Measurements from ENCODE around the gene SH3RF2. TPM values are rescaled to one million over a fixed set of nuclear protein-coding genes. Genes with fewer than 3 reads are reported as not detected.
A peak's percentile ranks its signal among the peaks of the same experiment; 100 is the strongest.

Gene SH3RF2
- total RNA-seq, 1 donor from 2014 or later = 12.0 TPM

- DNase-seq (ENCODE audit: low read depth) = no peak
- no peak for TF ChIP-seq CTCF (conservative IDR thresholded peaks at IDR 0.05; ENCODE audit: low read depth, low read length)
- no peak overlapping the region for H3K4me3 ChIP-seq (ENCODE audit: low read depth, low read length)
These were observed 34.0 kb upstream of the SH3RF2 start for GRCh38 chr5:145902421-145902820.

- H3K4me3 ChIP-seq (ENCODE audit: low read depth, low read length) = no peak overlapping the region
- DNase-seq (ENCODE audit: low read depth) = no peak
- TF ChIP-seq CTCF (conservative IDR thresholded peaks at IDR 0.05; ENCODE audit: low read depth, low read length) = peak; percentile 49
These were observed 33.3 kb upstream of the SH3RF2 start for GRCh38 chr5:145903113-145903512.

GRCh38 chr5:145903867-145904266, 32.5 kb upstream of the SH3RF2 start:
- TF ChIP-seq CTCF (conservative IDR thresholded peaks at IDR 0.05; ENCODE audit: low read depth, low read length) = no peak
- no peak overlapping the region for H3K4me3 ChIP-seq (ENCODE audit: low read depth, low read length)
- no peak for DNase-seq (ENCODE audit: low read depth)

GRCh38 chr5:145904743-145905142, 31.6 kb upstream of the SH3RF2 start:
- no peak for TF ChIP-seq CTCF (conservative IDR thresholded peaks at IDR 0.05; ENCODE audit: low read depth, low read length)
- DNase-seq (ENCODE audit: low read depth) = no peak
- H3K4me3 ChIP-seq (ENCODE audit: low read depth, low read length) = no peak overlapping the region

- no peak for TF ChIP-seq CTCF (conservative IDR thresholded peaks at IDR 0.05; ENCODE audit: low read depth, low read length)
- no peak overlapping the region for H3K4me3 ChIP-seq (ENCODE audit: low read depth, low read length)
- no peak for DNase-seq (ENCODE audit: low read depth)
These were observed 30.0 kb upstream of the SH3RF2 start for GRCh38 chr5:145906401-145906800.

- peak; percentile 60 for TF ChIP-seq CTCF (conservative IDR thresholded peaks at IDR 0.05; ENCODE audit: low read depth, low read length)
- DNase-seq (ENCODE audit: low read depth) = no peak
- H3K4me3 ChIP-seq (ENCODE audit: low read depth, low read length) = no peak overlapping the region
These were observed 28.0 kb upstream of the SH3RF2 start for GRCh38 chr5:145908206-145908960.

- no peak overlapping the region for H3K4me3 ChIP-seq (ENCODE audit: low read depth, low read length)
- DNase-seq (ENCODE audit: low read depth) = no peak
- TF ChIP-seq CTCF (conservative IDR thresholded peaks at IDR 0.05; ENCODE audit: low read depth, low read length) = no peak
These were observed 25.2 kb upstream of the SH3RF2 start for GRCh38 chr5:145911164-145911563.

Measured in epithelial cell of proximal tubule (primary cell).